HAP-1 (cell line): Measurements from ENCODE around the gene MTFR1L.

ENCODE experiments used
- DNase-seq, 2 experiments: peaks; one replicate each; pipeline ENCODE4 v3.0.0-alpha.2; 2016 to 2020; ENCODE audit warnings: low spot score in 2 of 2
- H3K27me3 ChIP-seq: fragments of 250-450 bp; sonication (Bioruptor Pico); 2 replicates; pipeline ENCODE4 v1.5.1; 2020; ENCODE audit warnings: low read depth, mild to moderate bottlenecking, moderate library complexity
- H3K36me3 ChIP-seq: fragments of 250-450 bp; sonication (Bioruptor Pico); replicated peaks from 2 replicates; pipeline ENCODE4 v1.5.1; 2020; ENCODE audit warnings: mild to moderate bottlenecking
- H3K4me1 ChIP-seq: fragments of 250-450 bp; sonication (Bioruptor Pico); 2 replicates; pipeline ENCODE4 v1.5.1; 2020; ENCODE audit warnings: mild to moderate bottlenecking
- H3K4me3 ChIP-seq: fragments of 250-450 bp; sonication (Bioruptor Pico); 2 replicates; pipeline ENCODE4 v1.5.1; 2020; ENCODE audit warnings: mild to moderate bottlenecking, moderate library complexity
- H3K9me3 ChIP-seq: fragments of 250-450 bp; sonication (Bioruptor Pico); 2 replicates; pipeline ENCODE4 v1.5.1; 2020; ENCODE audit warnings: mild to moderate bottlenecking, moderate library complexity
- in situ Hi-C: fragments of 300-500 bp; cut with MboI; formaldehyde crosslinking; loops from 3 replicates; pipeline ENCODE4 v1.14.3; 2020; ENCODE audit warnings: low sequenced_read_pairs, inconsistent platforms, mixed read lengths

MTFR1L gene

GRCh38 chr1:25858906-25859789 is 39.4 kb downstream of the MTFR1L start, which contains the start of gene AUNIP:
TSS of gene AUNIP (minus strand) at chr1:25859457. CDS start at chr1:25859357, 100 bp downstream.
- peak within 1 kb of the TSS; percentile 91 for H3K4me3 ChIP-seq
- DNase-seq = peak; percentile 76 to 92
- H3K4me1 ChIP-seq = peaks cover 22% of the 10 kb centered on the region
- in situ Hi-C loops = no loop called here
- H3K27me3 ChIP-seq = no peaks in the 10 kb centered on the region
- no peaks in the 10 kb centered on the region for H3K9me3 ChIP-seq
- H3K36me3 ChIP-seq = no peaks in the 10 kb centered on the region

- in situ Hi-C loops = no loop called here
- no peaks in the 10 kb centered on the region for H3K36me3 ChIP-seq
- no peak for DNase-seq
- no peaks in the 10 kb centered on the region for H3K27me3 ChIP-seq
- no peaks in the 10 kb centered on the region for H3K9me3 ChIP-seq
- H3K4me3 ChIP-seq = no peak overlapping the region
- peaks cover 22% of the 10 kb centered on the region for H3K4me1 ChIP-seq
Observed at GRCh38 chr1:25861316-25862286, 41.8 kb downstream of the MTFR1L start.

GRCh38 chr1:25862785-25863485 is 43.2 kb downstream of the MTFR1L start:
- H3K27me3 ChIP-seq = no peaks in the 10 kb centered on the region
- no peak for DNase-seq
- H3K4me3 ChIP-seq = no peak overlapping the region
- in situ Hi-C loops = no loop called here
- H3K36me3 ChIP-seq = no peaks in the 10 kb centered on the region
- H3K9me3 ChIP-seq = no peaks in the 10 kb centered on the region
- peaks cover 22% of the 10 kb centered on the region for H3K4me1 ChIP-seq

- no peaks in the 10 kb centered on the region for H3K27me3 ChIP-seq
- in situ Hi-C loops = no loop called here
Observed at GRCh38 chr1:25863486-25864262, 43.9 kb downstream of the MTFR1L start.

GRCh38 chr1:25864434-25864833 is 44.7 kb downstream of the MTFR1L start:
- no peaks in the 10 kb centered on the region for H3K9me3 ChIP-seq
- in situ Hi-C loops = no loop called here
- no peak overlapping the region for H3K4me3 ChIP-seq
- no peak for DNase-seq
- H3K4me1 ChIP-seq = peaks cover 15% of the 10 kb centered on the region
- no peaks in the 10 kb centered on the region for H3K27me3 ChIP-seq
- H3K36me3 ChIP-seq = no peaks in the 10 kb centered on the region

More at GRCh38 chr1:25863486-25864262, 43.9 kb downstream of the MTFR1L start:
- Histone ChIP-seq H3K4me1 (peaks cover 15% of the 10 kb centered on the region), H3K4me3 (no peak overlapping the region), H3K9me3 (no peaks in the 10 kb centered on the region), H3K36me3 (no peaks in the 10 kb centered on the region)
- no peak for DNase-seq

GRCh38 chr1:25866288-25866687 is 46.5 kb downstream of the MTFR1L start:
- in situ Hi-C loops = no loop called here
- H3K27me3 ChIP-seq = no peaks in the 10 kb centered on the region
- H3K36me3 ChIP-seq = no peaks in the 10 kb centered on the region
- DNase-seq = no peak
- peaks cover 2% of the 10 kb centered on the region; the same call in 1 of the 2 replicates for H3K4me1 ChIP-seq
- no peaks in the 10 kb centered on the region for H3K9me3 ChIP-seq
- H3K4me3 ChIP-seq = no peak overlapping the region

GRCh38 chr1:25867210-25867991 is 47.6 kb downstream of the MTFR1L start:
- in situ Hi-C loops = no loop called here

GRCh38 chr1:25869909-25870606 is 50.3 kb downstream of the MTFR1L start:
- Histone ChIP-seq H3K36me3 (no peaks in the 10 kb centered on the region), H3K4me3 (no peak overlapping the region), H3K4me1 (peaks cover 11% of the 10 kb centered on the region), H3K9me3 (no peaks in the 10 kb centered on the region), H3K27me3 (no peaks in the 10 kb centered on the region)
- in situ Hi-C loops = no loop called here
- DNase-seq = no peak

More at GRCh38 chr1:25867210-25867991, 47.6 kb downstream of the MTFR1L start:
- no peaks in the 10 kb centered on the region for H3K36me3 ChIP-seq
- no peaks in the 10 kb centered on the region for H3K9me3 ChIP-seq
- no peak overlapping the region for H3K4me3 ChIP-seq
- DNase-seq = no peak
- H3K27me3 ChIP-seq = no peaks in the 10 kb centered on the region
- H3K4me1 ChIP-seq = peaks cover 4% of the 10 kb centered on the region; the same call in 1 of the 2 replicates

GRCh38 chr1:25870614-25871013 is 50.9 kb downstream of the MTFR1L start:
- Histone ChIP-seq H3K9me3 (no peaks in the 10 kb centered on the region), H3K4me3 (no peak overlapping the region), H3K4me1 (peaks cover 13% of the 10 kb centered on the region), H3K36me3 (no peaks in the 10 kb centered on the region), H3K27me3 (no peaks in the 10 kb centered on the region)
- no peak for DNase-seq
- in situ Hi-C loops = no loop called here

GRCh38 chr1:25871086-25871703 is 51.4 kb downstream of the MTFR1L start:
- H3K4me3 ChIP-seq = no peak overlapping the region

GRCh38 chr1:25871704-25872494 is 52.1 kb downstream of the MTFR1L start:
- no peaks in the 10 kb centered on the region for H3K9me3 ChIP-seq
- peaks cover 15% of the 10 kb centered on the region for H3K4me1 ChIP-seq
- DNase-seq = no peak
- no peaks in the 10 kb centered on the region for H3K27me3 ChIP-seq
- H3K4me3 ChIP-seq = no peak overlapping the region
- no peaks in the 10 kb centered on the region for H3K36me3 ChIP-seq
- in situ Hi-C loops = no loop called here

More at GRCh38 chr1:25871086-25871703, 51.4 kb downstream of the MTFR1L start:
- Histone ChIP-seq H3K27me3 (no peaks in the 10 kb centered on the region), H3K4me1 (peaks cover 15% of the 10 kb centered on the region), H3K9me3 (no peaks in the 10 kb centered on the region), H3K36me3 (no peaks in the 10 kb centered on the region)
- in situ Hi-C loops = no loop called here
- peak in 1 of 2 experiments; percentile 43 for DNase-seq
